Neural cell (in vitro differentiated cells): Measurements from ENCODE around the gene PDS5A. TPM values are rescaled to one million over a fixed set of nuclear protein-coding genes. Genes with fewer than 3 reads are reported as not detected.
"Not testable (repeated sequence)": the region's sequence is repeated elsewhere in the genome, so short reads cannot be mapped to it uniquely, and the experiment has no call there.

ENCODE experiments used
- H2AFZ ChIP-seq: fragments of 200-600, 300-800 bp; sonication (generic), shearing (Covaris generic); 2 replicates; pipeline ENCODE4 v1.6.0; 2014; ENCODE audit warnings: low read depth, mild to moderate bottlenecking, antibody characterized with exemption, low read length, moderate library complexity
- H3F3A ChIP-seq: fragments of 200-600 bp; shearing (Covaris generic); 2 replicates; pipeline ENCODE4 v1.6.1; 2016; ENCODE audit warnings: mild to moderate bottlenecking, moderate library complexity, mixed read lengths, antibody characterized with exemption, low read length; ENCODE audit not compliant: insufficient read depth, poor library complexity, severe bottlenecking
- H3K27ac ChIP-seq: fragments of 200-600, 300-800 bp; sonication (generic), shearing (Covaris generic); 2 replicates; pipeline ENCODE4 v1.5.1; 2014; ENCODE audit warnings: mild to moderate bottlenecking, low read length, moderate library complexity
- H3K27me3 ChIP-seq: fragments of 300-800, 200-600 bp; sonication (generic), shearing (Covaris generic); 2 replicates; pipeline ENCODE4 v1.6.0; 2014; ENCODE audit warnings: mild to moderate bottlenecking, low read depth, low read length, moderate library complexity; ENCODE audit not compliant: insufficient read depth
- H3K36me3 ChIP-seq: fragments of 300-800, 200-600 bp; sonication (generic), shearing (Covaris generic); 2 replicates; pipeline ENCODE4 v1.5.1; 2014; ENCODE audit warnings: mild to moderate bottlenecking, antibody characterized with exemption, low read length, moderate library complexity; ENCODE audit not compliant: insufficient read depth
- H3K4me2 ChIP-seq: fragments of 300-800, 200-600 bp; sonication (generic), shearing (Covaris generic); 2 replicates; pipeline ENCODE4 v1.6.0; 2014; ENCODE audit warnings: mild to moderate bottlenecking, low read length
- H3K4me3 ChIP-seq: fragments of 300-800, 200-600 bp; sonication (generic), shearing (Covaris generic); 2 replicates; pipeline ENCODE4 v1.5.1; 2014; ENCODE audit warnings: mild to moderate bottlenecking, low read length, moderate library complexity
- H3K79me2 ChIP-seq: fragments of 200-600 bp; shearing (Covaris generic); replicated peaks from 2 replicates; pipeline ENCODE4 v1.6.0; 2014; ENCODE audit warnings: mild to moderate bottlenecking, low read length, moderate library complexity; ENCODE audit not compliant: insufficient read depth
- H3K9ac ChIP-seq: fragments of 300-800, 200-600 bp; sonication (generic), shearing (Covaris generic); 2 replicates; pipeline ENCODE4 v1.6.1; 2016; ENCODE audit warnings: mild to moderate bottlenecking, low read length, mixed read lengths
- H3K9me2 ChIP-seq: fragments of 200-600 bp; shearing (Covaris generic); 2 replicates; pipeline ENCODE4 v1.6.1; 2016; ENCODE audit warnings: mild to moderate bottlenecking, low read length, mixed read lengths; ENCODE audit not compliant: insufficient read depth
- H3K9me3 ChIP-seq: fragments of 200-600, 300-800 bp; sonication (generic), shearing (Covaris generic); 2 replicates; pipeline ENCODE4 v1.6.1; 2016; ENCODE audit warnings: mild to moderate bottlenecking, mixed run types, low read length, moderate library complexity, mixed read lengths
- H4K20me1 ChIP-seq: fragments of 200-600 bp; shearing (Covaris generic); 2 replicates; pipeline ENCODE4 v1.6.1; 2016; ENCODE audit warnings: mild to moderate bottlenecking, mixed run types; ENCODE audit not compliant: insufficient read depth
- CTCF ChIP-seq: fragments of 450-650 bp; IDR thresholded peaks from 2 replicates; pipeline ENCODE4 v1.5.1; 2014; ENCODE audit warnings: antibody characterized with exemption, mild to moderate bottlenecking, moderate library complexity; ENCODE audit not compliant: poor library complexity, severe bottlenecking
- EP300 ChIP-seq: fragments of 450-650 bp; conservative IDR thresholded peaks from 2 replicates; pipeline ENCODE4 v1.6.1; 2014; ENCODE audit warnings: antibody characterized with exemption, mild to moderate bottlenecking, moderate library complexity; ENCODE audit not compliant: poor library complexity, severe bottlenecking
- EZH2 ChIP-seq: fragments of 200-600, 300-800 bp; shearing (Covaris generic), sonication (generic); IDR thresholded peaks from 2 replicates; pipeline ENCODE4 v1.6.1; 2014; ENCODE audit warnings: antibody characterized with exemption, low read length, borderline replicate concordance, mild to moderate bottlenecking; ENCODE audit not compliant: insufficient read depth, poor library complexity, severe bottlenecking
- MXI1 ChIP-seq: fragments of 450-650 bp; conservative IDR thresholded peaks from 2 replicates; pipeline ENCODE4 v1.6.1; 2014; ENCODE audit warnings: antibody characterized with exemption, mild to moderate bottlenecking; ENCODE audit not compliant: poor library complexity, severe bottlenecking
- POLR2AphosphoS5 ChIP-seq: IDR thresholded peaks from 2 replicates; pipeline ENCODE4 v1.6.1; 2012
- RAD21 ChIP-seq: fragments of 450-650 bp; conservative IDR thresholded peaks from 2 replicates; pipeline ENCODE4 v1.6.1; 2014; ENCODE audit warnings: antibody characterized with exemption, mild to moderate bottlenecking, moderate library complexity
- REST ChIP-seq: IDR thresholded peaks from 2 replicates; pipeline ENCODE4 v1.6.1; 2012; ENCODE audit warnings: borderline replicate concordance
- SMC3 ChIP-seq: fragments of 450-650 bp; conservative IDR thresholded peaks from 2 replicates; pipeline ENCODE4 v1.6.1; 2014; ENCODE audit warnings: antibody characterized with exemption, mild to moderate bottlenecking, moderate library complexity; ENCODE audit not compliant: poor library complexity
- TAF1 ChIP-seq: IDR thresholded peaks from 2 replicates; pipeline ENCODE4 v1.6.1; 2012; ENCODE audit warnings: low read depth
- polyA plus RNA-seq: library from polyadenylated mRNA; depleted of rRNA; stranded (reverse); fragments of >200 nt; gene quantifications from 2 replicates; pipeline ENCODE4 v1.2.3, GENCODE V29; 2014

Gene PDS5A
- polyA plus RNA-seq, 1 donor from 2014 or later = 46.3 TPM

- no peaks in the 10 kb centered on the region for H3K9me3 ChIP-seq
- no peaks in the 10 kb centered on the region for H3K36me3 ChIP-seq
- H3K27ac ChIP-seq = no peak overlapping the region
- no peaks in the 10 kb centered on the region for H3K79me2 ChIP-seq
- H3F3A ChIP-seq = no peaks in the 10 kb centered on the region
- no peak for TF ChIP-seq EZH2
- TF ChIP-seq CTCF = no peak
- TF ChIP-seq MXI1 = no peak
- TF ChIP-seq TAF1 = no peak
- TF ChIP-seq POLR2AphosphoS5 = no peak
- no peak for TF ChIP-seq REST
- TF ChIP-seq SMC3 = no peak
- TF ChIP-seq RAD21 = no peak
- TF ChIP-seq EP300 = no peak
- H3K4me2 ChIP-seq = no peak overlapping the region
- H3K9ac ChIP-seq = no peak overlapping the region
- no peak overlapping the region for H2AFZ ChIP-seq
- no peaks in the 10 kb centered on the region for H4K20me1 ChIP-seq
- no peaks in the 10 kb centered on the region for H3K27me3 ChIP-seq
- H3K4me3 ChIP-seq = no peak overlapping the region
- no peaks in the 10 kb centered on the region for H3K9me2 ChIP-seq
Measured at GRCh38 chr4:39814403-39815185, 163.1 kb downstream of the PDS5A start.

- H3K9ac ChIP-seq, H3F3A ChIP-seq, H3K36me3 ChIP-seq, H3K27ac ChIP-seq, H3K9me2 ChIP-seq, H2AFZ ChIP-seq, H3K4me2 ChIP-seq, H3K9me3 ChIP-seq, H4K20me1 ChIP-seq, H3K4me3 ChIP-seq, H3K27me3 ChIP-seq, H3K79me2 ChIP-seq: not testable (repeated sequence)
Measured at GRCh38 chr4:39813761-39814160, 163.9 kb downstream of the PDS5A start.

DNA sequence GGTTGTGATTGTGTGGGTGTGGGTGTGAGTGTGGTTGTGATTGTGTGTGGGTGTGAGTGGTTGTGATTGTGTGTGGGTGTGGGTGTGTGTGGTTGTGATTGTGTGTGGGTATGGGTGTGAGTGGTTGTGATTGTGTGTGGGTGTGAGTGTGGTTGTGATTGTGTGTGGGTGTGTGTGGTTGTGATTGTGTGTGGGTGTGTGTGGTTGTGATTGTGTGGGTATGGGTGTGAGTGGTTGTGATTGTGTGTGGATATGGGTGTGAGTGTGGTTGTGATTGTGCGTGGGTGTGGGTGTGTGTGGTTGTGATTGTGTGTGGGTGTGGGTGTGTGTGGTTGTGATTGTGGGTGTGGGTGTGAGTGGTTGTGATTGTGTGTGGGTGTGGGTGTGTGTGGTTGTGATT lies 164.7 kb downstream of the PDS5A start:
- not testable (repeated sequence) for H3K27me3 ChIP-seq, H3K9me2 ChIP-seq, H4K20me1 ChIP-seq

More for the DNA sequence above, 164.7 kb downstream of the PDS5A start:
- H3K4me3 ChIP-seq, H3F3A ChIP-seq, H3K79me2 ChIP-seq, H3K27ac ChIP-seq, H3K36me3 ChIP-seq, H3K4me2 ChIP-seq, H2AFZ ChIP-seq, H3K9me3 ChIP-seq, H3K9ac ChIP-seq: not testable (repeated sequence)
